Neural progenitor cell (in vitro differentiated cells): ENCODE results near the gene PATZ1. TPM values are rescaled to one million over a fixed set of nuclear protein-coding genes. Genes with fewer than 3 reads are reported as not detected.

Source experiments
- DNase-seq: peaks from one replicate; pipeline ENCODE4 v3.0.0-alpha.2; 2016; ENCODE audit warnings: low spot score
- H2AFZ ChIP-seq: fragments of 200-600 bp; sonication (generic); replicated peaks from 2 replicates; pipeline ENCODE4 v1.6.1; 2016; ENCODE audit warnings: antibody characterized with exemption
- H3F3A ChIP-seq: fragments of 200-600 bp; sonication (generic); 2 replicates; pipeline ENCODE4 v1.6.1; 2016; ENCODE audit warnings: antibody characterized with exemption, low read depth
- H3K27ac ChIP-seq: fragments of 200-600 bp; sonication (generic); 2 replicates; pipeline ENCODE4 v1.5.1; 2016; ENCODE audit warnings: mild to moderate bottlenecking
- H3K27me3 ChIP-seq: fragments of 200-600 bp; sonication (generic); 2 replicates; pipeline ENCODE4 v1.6.1; 2016; ENCODE audit warnings: mild to moderate bottlenecking, moderate library complexity
- H3K36me3 ChIP-seq: fragments of 200-600 bp; sonication (generic); 2 replicates; pipeline ENCODE4 v1.5.1; 2016
- H3K4me1 ChIP-seq: fragments of 200-600 bp; sonication (generic); 2 replicates; pipeline ENCODE4 v1.6.1; 2016; ENCODE audit warnings: mixed run types
- H3K4me2 ChIP-seq: fragments of 200-600 bp; sonication (generic); 2 replicates; pipeline ENCODE4 v1.6.1; 2016
- H3K4me3 ChIP-seq: fragments of 200-600 bp; sonication (generic); 2 replicates; pipeline ENCODE4 v1.5.1; 2016
- H3K79me2 ChIP-seq: fragments of 200-600 bp; sonication (generic); 2 replicates; pipeline ENCODE4 v1.6.1; 2016; ENCODE audit warnings: low read depth
- H3K9ac ChIP-seq: fragments of 200-600 bp; sonication (generic); 2 replicates; pipeline ENCODE4 v1.6.1; 2016
- H3K9me3 ChIP-seq: fragments of 200-600 bp; sonication (generic); 2 replicates; pipeline ENCODE4 v1.5.1; 2016; ENCODE audit warnings: low read depth
- H4K20me1 ChIP-seq: fragments of 200-600 bp; sonication (generic); 2 replicates; pipeline ENCODE4 v1.6.1; 2016; ENCODE audit warnings: low read depth
- H3K27ac Mint-ChIP-seq: 3 replicates; pipeline ENCODE4 v1.8.0; 2021; ENCODE audit warnings: mixed read lengths
- H3K27me3 Mint-ChIP-seq: 2 replicates; pipeline ENCODE4 v1.8.0; 2022; ENCODE audit warnings: low read depth, mild to moderate bottlenecking, inconsistent platforms, moderate library complexity, mixed read lengths; ENCODE audit not compliant: insufficient read depth
- H3K36me3 Mint-ChIP-seq: 3 replicates; pipeline ENCODE4 v1.8.0; 2021; ENCODE audit warnings: mixed read lengths
- H3K4me1 Mint-ChIP-seq: 3 replicates; pipeline ENCODE4 v1.8.0; 2021; ENCODE audit warnings: mixed read lengths
- H3K4me3 Mint-ChIP-seq: 3 replicates; pipeline ENCODE4 v1.8.0; 2021; ENCODE audit warnings: mild to moderate bottlenecking, moderate library complexity, mixed read lengths
- H3K9me3 Mint-ChIP-seq: 3 replicates; pipeline ENCODE4 v1.8.0; 2020; ENCODE audit warnings: mixed read lengths
- EZH2 ChIP-seq: fragments of 200-600 bp; sonication (generic); IDR thresholded peaks from 2 replicates; pipeline ENCODE4 v1.6.1; 2017; ENCODE audit warnings: antibody characterized with exemption, mild to moderate bottlenecking, moderate library complexity
- EZH2phosphoT487 ChIP-seq: fragments of 200-600 bp; sonication (generic); IDR thresholded peaks from 2 replicates; pipeline ENCODE4 v1.6.1; 2017; ENCODE audit warnings: antibody characterized with exemption
- total RNA-seq: library from RNA; depleted of rRNA; stranded (reverse); fragments of >200 nt; gene quantifications from 2 replicates; pipeline ENCODE4 v1.2.3, GENCODE V29; 2015; ENCODE audit warnings: low replicate concordance
- TF ChIP-seq, protein P1 (sequence below): fragments of 200-600 bp; sonication (generic); IDR thresholded peaks from 2 replicates; pipeline ENCODE4 v1.5.1; 2017; ENCODE audit warnings: antibody characterized with exemption, mild to moderate bottlenecking

Gene PATZ1
- total RNA-seq, 1 donor from 2014 or later, result 28.6 TPM

DNA sequence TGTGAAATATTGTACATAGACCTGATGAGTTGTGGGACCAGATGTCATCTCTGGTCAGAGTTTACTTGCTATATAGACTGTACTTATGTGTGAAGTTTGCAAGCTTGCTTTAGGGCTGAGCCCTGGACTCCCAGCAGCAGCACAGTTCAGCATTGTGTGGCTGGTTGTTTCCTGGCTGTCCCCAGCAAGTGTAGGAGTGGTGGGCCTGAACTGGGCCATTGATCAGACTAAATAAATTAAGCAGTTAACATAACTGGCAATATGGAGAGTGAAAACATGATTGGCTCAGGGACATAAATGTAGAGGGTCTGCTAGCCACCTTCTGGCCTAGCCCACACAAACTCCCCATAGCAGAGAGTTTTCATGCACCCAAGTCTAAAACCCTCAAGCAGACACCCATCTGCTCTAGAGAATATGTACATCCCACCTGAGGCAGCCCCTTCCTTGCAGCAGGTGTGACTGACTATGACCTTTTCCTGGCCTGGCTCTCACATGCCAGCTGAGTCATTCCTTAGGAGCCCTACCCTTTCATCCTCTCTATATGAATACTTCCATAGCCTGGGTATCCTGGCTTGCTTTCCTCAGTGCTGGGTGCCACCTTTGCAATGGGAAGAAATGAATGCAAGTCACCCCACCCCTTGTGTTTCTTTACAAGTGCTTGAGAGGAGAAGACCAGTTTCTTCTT is 66.2 kb downstream of the PATZ1 start:
- Histone ChIP-seq H3K9me3 (no peaks in the 10 kb centered on the region), H3F3A (peaks cover 11% of the 10 kb centered on the region), H3K27ac (no peak overlapping the region), H4K20me1 (no peaks in the 10 kb centered on the region), H3K9ac (no peak overlapping the region), H3K4me2 (no peak overlapping the region), H3K79me2 (no peaks in the 10 kb centered on the region), H3K36me3 (no peaks in the 10 kb centered on the region), H3K27me3 (no peaks in the 10 kb centered on the region), H2AFZ (no peak overlapping the region), H3K4me3 (no peak overlapping the region), H3K4me1 (peaks cover 9% of the 10 kb centered on the region)
- peaks cover 2% of the 10 kb centered on the region for H3K27me3 Mint-ChIP-seq
- no peak overlapping the region for H3K27ac Mint-ChIP-seq
- peaks cover 10% of the 10 kb centered on the region for H3K4me1 Mint-ChIP-seq
- no peak for TF ChIP-seq EZH2phosphoT487
- TF ChIP-seq, protein P1, sequence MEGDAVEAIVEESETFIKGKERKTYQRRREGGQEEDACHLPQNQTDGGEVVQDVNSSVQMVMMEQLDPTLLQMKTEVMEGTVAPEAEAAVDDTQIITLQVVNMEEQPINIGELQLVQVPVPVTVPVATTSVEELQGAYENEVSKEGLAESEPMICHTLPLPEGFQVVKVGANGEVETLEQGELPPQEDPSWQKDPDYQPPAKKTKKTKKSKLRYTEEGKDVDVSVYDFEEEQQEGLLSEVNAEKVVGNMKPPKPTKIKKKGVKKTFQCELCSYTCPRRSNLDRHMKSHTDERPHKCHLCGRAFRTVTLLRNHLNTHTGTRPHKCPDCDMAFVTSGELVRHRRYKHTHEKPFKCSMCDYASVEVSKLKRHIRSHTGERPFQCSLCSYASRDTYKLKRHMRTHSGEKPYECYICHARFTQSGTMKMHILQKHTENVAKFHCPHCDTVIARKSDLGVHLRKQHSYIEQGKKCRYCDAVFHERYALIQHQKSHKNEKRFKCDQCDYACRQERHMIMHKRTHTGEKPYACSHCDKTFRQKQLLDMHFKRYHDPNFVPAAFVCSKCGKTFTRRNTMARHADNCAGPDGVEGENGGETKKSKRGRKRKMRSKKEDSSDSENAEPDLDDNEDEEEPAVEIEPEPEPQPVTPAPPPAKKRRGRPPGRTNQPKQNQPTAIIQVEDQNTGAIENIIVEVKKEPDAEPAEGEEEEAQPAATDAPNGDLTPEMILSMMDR, result no peak
- no peak for TF ChIP-seq EZH2
- H3K9me3 Mint-ChIP-seq, result no peaks in the 10 kb centered on the region
- no peak overlapping the region for H3K4me3 Mint-ChIP-seq
- no peak for DNase-seq
- peaks cover 2% of the 10 kb centered on the region for H3K36me3 Mint-ChIP-seq

DNA sequence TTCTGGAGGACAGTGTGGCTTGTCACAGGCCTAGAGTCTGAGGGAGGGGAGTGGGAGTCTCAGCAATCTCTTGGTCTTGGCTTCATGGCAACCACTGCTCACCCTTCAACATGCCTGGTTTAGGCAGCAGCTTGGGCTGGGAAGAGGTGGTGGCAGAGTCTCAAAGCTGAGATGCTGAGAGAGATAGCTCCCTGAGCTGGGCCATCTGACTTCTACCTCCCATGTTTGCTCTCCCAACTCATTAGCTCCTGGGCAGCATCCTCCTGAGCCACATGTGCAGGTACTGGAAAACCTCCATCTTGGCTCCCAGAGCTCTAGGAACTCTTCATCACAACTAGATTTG is 66.8 kb downstream of the PATZ1 start:
- no peaks in the 10 kb centered on the region for H3K27me3 ChIP-seq
- no peak overlapping the region for H3K4me3 Mint-ChIP-seq
- no peak overlapping the region for H2AFZ ChIP-seq
- no peak overlapping the region for H3K4me3 ChIP-seq
- no peak overlapping the region for H3K4me2 ChIP-seq
- no peak for DNase-seq
- peaks cover 3% of the 10 kb centered on the region for H3K4me1 ChIP-seq
- no peaks in the 10 kb centered on the region for H3K79me2 ChIP-seq
- H3K27ac ChIP-seq, result no peak overlapping the region
- H3K4me1 Mint-ChIP-seq, result peaks cover 7% of the 10 kb centered on the region
- H3K27me3 Mint-ChIP-seq, result peaks cover 5% of the 10 kb centered on the region
- H3K9me3 Mint-ChIP-seq, result no peaks in the 10 kb centered on the region
- H3K36me3 Mint-ChIP-seq, result peaks cover 2% of the 10 kb centered on the region
- no peaks in the 10 kb centered on the region for H3K9me3 ChIP-seq
- no peak overlapping the region for H3K9ac ChIP-seq
- peaks cover 4% of the 10 kb centered on the region for H3F3A ChIP-seq
- H3K27ac Mint-ChIP-seq, result no peak overlapping the region
- no peaks in the 10 kb centered on the region for H3K36me3 ChIP-seq
- no peaks in the 10 kb centered on the region for H4K20me1 ChIP-seq
- no peak for TF ChIP-seq EZH2phosphoT487
- TF ChIP-seq EZH2, result no peak

DNA sequence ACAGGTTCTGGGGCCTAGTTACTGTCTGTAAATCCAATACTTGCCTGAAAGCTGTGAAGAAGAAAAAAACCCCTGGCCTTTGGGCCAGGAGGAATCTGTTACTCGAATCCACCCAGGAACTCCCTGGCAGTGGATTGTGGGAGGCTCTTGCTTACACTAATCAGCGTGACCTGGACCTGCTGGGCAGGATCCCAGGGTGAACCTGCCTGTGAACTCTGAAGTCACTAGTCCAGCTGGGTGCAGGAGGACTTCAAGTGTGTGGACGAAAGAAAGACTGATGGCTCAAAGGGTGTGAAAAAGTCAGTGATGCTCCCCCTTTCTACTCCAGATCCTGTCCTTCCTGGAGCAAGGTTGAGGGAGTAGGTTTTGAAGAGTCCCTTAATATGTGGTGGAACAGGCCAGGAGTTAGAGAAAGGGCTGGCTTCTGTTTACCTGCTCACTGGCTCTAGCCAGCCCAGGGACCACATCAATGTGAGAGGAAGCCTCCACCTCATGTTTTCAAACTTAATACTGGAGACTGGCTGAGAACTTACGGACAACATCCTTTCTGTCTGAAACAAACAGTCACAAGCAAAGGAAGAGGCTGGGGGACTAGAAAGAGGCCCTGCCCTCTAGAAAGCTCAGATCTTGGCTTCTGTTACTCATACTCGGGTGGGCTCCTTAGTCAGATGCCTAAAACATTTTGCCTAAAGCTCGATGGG is 67.4 kb downstream of the PATZ1 start:
- H3K27me3 Mint-ChIP-seq, result peaks cover 5% of the 10 kb centered on the region
- H3K27ac Mint-ChIP-seq, result no peak overlapping the region
- no peaks in the 10 kb centered on the region for H3K9me3 Mint-ChIP-seq

DNA sequence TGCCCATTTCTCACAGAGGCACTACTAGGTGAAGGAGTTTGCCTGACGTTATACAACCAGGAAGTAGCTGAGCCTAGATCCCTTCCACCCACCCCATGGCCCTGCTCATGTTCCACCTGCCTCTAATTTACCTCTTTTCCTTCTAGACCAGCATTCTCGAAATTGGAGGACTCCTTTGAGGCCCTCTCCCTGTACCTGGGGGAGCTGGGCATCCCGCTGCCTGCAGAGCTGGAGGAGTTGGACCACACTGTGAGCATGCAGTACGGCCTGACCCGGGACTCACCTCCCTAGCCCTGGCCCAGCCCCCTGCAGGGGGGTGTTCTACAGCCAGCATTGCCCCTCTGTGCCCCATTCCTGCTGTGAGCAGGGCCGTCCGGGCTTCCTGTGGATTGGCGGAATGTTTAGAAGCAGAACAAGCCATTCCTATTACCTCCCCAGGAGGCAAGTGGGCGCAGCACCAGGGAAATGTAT is 68.0 kb downstream of the PATZ1 start:
- no peaks in the 10 kb centered on the region for H4K20me1 ChIP-seq
- peaks cover 5% of the 10 kb centered on the region for H3K36me3 Mint-ChIP-seq
- no peaks in the 10 kb centered on the region for H3K9me3 Mint-ChIP-seq

More for the DNA sequence above, 67.4 kb downstream of the PATZ1 start:
- DNase-seq, result no peak
- no peak overlapping the region for H3K4me3 ChIP-seq
- H3K36me3 ChIP-seq, result no peaks in the 10 kb centered on the region
- no peaks in the 10 kb centered on the region for H4K20me1 ChIP-seq
- H3K27ac ChIP-seq, result no peak overlapping the region
- H3K79me2 ChIP-seq, result no peaks in the 10 kb centered on the region
- no peak overlapping the region for H3K9ac ChIP-seq
- Mint-ChIP-seq H3K36me3 (peaks cover 5% of the 10 kb centered on the region), H3K4me1 (peaks cover 4% of the 10 kb centered on the region), H3K4me3 (peak overlapping the region; percentile 24)
- H3K9me3 ChIP-seq, result no peaks in the 10 kb centered on the region
- no peak for TF ChIP-seq EZH2phosphoT487
- no peaks in the 10 kb centered on the region for H3F3A ChIP-seq
- H3K4me2 ChIP-seq, result no peak overlapping the region
- no peaks in the 10 kb centered on the region for H3K27me3 ChIP-seq
- H2AFZ ChIP-seq, result no peak overlapping the region
- H3K4me1 ChIP-seq, result no peaks in the 10 kb centered on the region

More for the DNA sequence above, 68.0 kb downstream of the PATZ1 start:
- peaks cover 4% of the 10 kb centered on the region for H3K4me1 Mint-ChIP-seq
- Histone ChIP-seq H3K4me3 (no peak overlapping the region), H3K27ac (no peak overlapping the region), H3K4me1 (no peaks in the 10 kb centered on the region), H3K36me3 (no peaks in the 10 kb centered on the region), H3K27me3 (no peaks in the 10 kb centered on the region), H3K79me2 (no peaks in the 10 kb centered on the region), H3K4me2 (no peak overlapping the region), H3K9ac (no peak overlapping the region), H3F3A (peaks cover under 1% of the 10 kb centered on the region), H2AFZ (no peak overlapping the region), H3K9me3 (no peaks in the 10 kb centered on the region)
- no peak overlapping the region for H3K4me3 Mint-ChIP-seq
- DNase-seq, result no peak
- H3K27ac Mint-ChIP-seq, result no peak overlapping the region
- TF ChIP-seq EZH2 (no peak), EZH2phosphoT487 (no peak)
- TF ChIP-seq, protein P1, result no peak
- peaks cover 5% of the 10 kb centered on the region for H3K27me3 Mint-ChIP-seq
